ENCODE data around the gene TPO. TPM values are rescaled to one million over a fixed set of nuclear protein-coding genes. Genes with fewer than 3 reads are reported as not detected.

Gene TPO
- total RNA-seq, 1 experiment from 2014 or later, result not detected

DNA sequence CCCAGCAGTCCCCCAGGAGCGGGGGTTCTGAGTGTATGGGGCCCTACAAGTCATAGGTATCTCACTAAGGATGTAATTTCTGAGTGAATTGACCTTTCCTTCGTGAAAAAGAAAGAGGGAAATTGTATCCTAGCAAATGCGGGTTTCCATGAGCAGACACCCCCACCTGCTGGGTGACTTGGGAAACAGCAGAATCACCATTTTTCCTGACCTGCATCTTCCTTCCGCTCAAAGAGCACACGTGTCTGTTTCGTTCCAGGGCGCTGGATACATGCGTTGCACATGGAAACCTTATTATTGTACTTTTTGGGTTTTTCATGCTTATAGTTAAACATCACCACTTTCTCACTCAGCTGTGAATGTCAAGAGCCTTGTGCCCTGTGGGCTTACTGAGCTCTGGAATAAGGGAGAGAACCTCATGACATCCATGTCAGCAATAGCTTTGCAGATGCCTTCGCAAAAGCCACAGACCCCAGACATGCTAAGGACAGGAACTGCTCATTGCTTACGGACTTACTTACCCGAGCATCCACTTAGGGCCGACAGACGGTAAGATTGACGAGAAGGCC lies 132.8 kb downstream of the TPO start:
- Histone ChIP-seq H3K4me1 (ENCODE audit: control insufficient read depth, insufficient read depth, low read length) (peaks cover 17% of the 10 kb centered on the region), H3K27ac (ENCODE audit: low read length) (peak overlapping the region; percentile 69), H3K27me3 (ENCODE audit: control insufficient read depth, insufficient read depth, low read length) (no peaks in the 10 kb centered on the region), H3K36me3 (ENCODE audit: control insufficient read depth, insufficient read depth, low read length) (no peaks in the 10 kb centered on the region), H3K4me3 (ENCODE audit: low read depth in 2 of 2, low read length in 2 of 2) (no peak overlapping the region), H3K9me3 (ENCODE audit: control insufficient read depth, insufficient read depth, low read depth, low read length) (no peaks in the 10 kb centered on the region)
- ATAC-seq, result no peak; the same call in 1 of the 2 replicates
- TF ChIP-seq, protein P1, sequence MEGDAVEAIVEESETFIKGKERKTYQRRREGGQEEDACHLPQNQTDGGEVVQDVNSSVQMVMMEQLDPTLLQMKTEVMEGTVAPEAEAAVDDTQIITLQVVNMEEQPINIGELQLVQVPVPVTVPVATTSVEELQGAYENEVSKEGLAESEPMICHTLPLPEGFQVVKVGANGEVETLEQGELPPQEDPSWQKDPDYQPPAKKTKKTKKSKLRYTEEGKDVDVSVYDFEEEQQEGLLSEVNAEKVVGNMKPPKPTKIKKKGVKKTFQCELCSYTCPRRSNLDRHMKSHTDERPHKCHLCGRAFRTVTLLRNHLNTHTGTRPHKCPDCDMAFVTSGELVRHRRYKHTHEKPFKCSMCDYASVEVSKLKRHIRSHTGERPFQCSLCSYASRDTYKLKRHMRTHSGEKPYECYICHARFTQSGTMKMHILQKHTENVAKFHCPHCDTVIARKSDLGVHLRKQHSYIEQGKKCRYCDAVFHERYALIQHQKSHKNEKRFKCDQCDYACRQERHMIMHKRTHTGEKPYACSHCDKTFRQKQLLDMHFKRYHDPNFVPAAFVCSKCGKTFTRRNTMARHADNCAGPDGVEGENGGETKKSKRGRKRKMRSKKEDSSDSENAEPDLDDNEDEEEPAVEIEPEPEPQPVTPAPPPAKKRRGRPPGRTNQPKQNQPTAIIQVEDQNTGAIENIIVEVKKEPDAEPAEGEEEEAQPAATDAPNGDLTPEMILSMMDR (IDR thresholded peaks at IDR 0.05), result peak; percentile 89
- no peak for TF ChIP-seq TCF7L2 (IDR thresholded peaks at IDR 0.05; ENCODE audit: low read depth, low read length)
- POLR2A ChIA-PET, result interaction anchor here (0.6 kb wide), 2 partner anchors 27 to 524 kb away, joined by 3 read pairs; no protein-coding TSS in a partner anchor
- no TSS peak for BruUV-seq (replicated peaks)
- in situ Hi-C loops (cut with HindIII; ENCODE audit: low pct_unique_long_range_greater_than_20kb, low sequenced_read_pairs) (no loop called here), intact Hi-C loops (cut with micrococcal nuclease; ENCODE audit: unreplicated experiment) (loop anchor here (5.0 kb wide), 1 partner anchor 1019 kb away; no protein-coding TSS in a partner anchor)
- no peak for DNase-seq (ENCODE audit: low read depth, low spot score)
- CTCF ChIA-PET, result interaction anchor here (0.9 kb wide), 1 partner anchor 235 kb away, joined by 3 read pairs; no protein-coding TSS in a partner anchor

DNA sequence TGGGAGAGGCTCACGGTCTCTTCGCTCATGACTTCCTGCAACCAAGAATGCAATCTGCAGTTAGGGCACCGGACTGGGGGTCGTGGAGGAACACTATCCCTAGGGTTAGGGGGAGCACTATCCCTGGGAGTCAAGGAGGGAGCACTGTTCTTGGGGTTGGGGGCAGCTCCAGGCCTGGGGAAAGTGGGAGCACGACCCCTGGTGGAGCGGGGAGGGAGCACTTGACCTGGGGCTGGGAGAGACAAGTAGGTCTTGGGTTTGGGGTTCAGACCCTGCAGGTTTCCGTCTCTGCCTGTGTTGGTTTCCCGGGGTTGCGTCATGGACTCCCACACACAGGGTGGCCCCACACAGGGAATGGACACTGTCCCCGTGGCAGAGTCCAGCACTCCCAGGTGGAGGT lies 133.6 kb downstream of the TPO start:
- no peaks in the 10 kb centered on the region for H3K9me3 ChIP-seq (ENCODE audit: control insufficient read depth, insufficient read depth, low read depth, low read length)
- ChIA-PET POLR2A (no interaction called here), CTCF (no interaction called here)
- intact Hi-C loops (cut with micrococcal nuclease; ENCODE audit: unreplicated experiment) (loop anchor here (5.0 kb wide), 1 partner anchor 1020 kb away; no protein-coding TSS in a partner anchor), in situ Hi-C loops (cut with HindIII; ENCODE audit: low pct_unique_long_range_greater_than_20kb, low sequenced_read_pairs) (no loop called here)
- ATAC-seq (no peak), DNase-seq (ENCODE audit: low read depth, low spot score) (no peak)
- H3K36me3 ChIP-seq (ENCODE audit: control insufficient read depth, insufficient read depth, low read length), result no peaks in the 10 kb centered on the region
- H3K27ac ChIP-seq (ENCODE audit: low read length), result peak overlapping the region; percentile 54
- H3K4me3 ChIP-seq (ENCODE audit: low read depth in 2 of 2, low read length in 2 of 2), result no peak overlapping the region
- no TSS peak for BruUV-seq (replicated peaks)
- H3K27me3 ChIP-seq (ENCODE audit: control insufficient read depth, insufficient read depth, low read length), result no peaks in the 10 kb centered on the region
- peaks cover 17% of the 10 kb centered on the region for H3K4me1 ChIP-seq (ENCODE audit: control insufficient read depth, insufficient read depth, low read length)
- TF ChIP-seq SIN3A (IDR thresholded peaks at IDR 0.05; ENCODE audit: borderline replicate concordance, insufficient read depth, low read depth, low read length) (no peak), POLR2AphosphoS5 (IDR thresholded peaks at IDR 0.05; ENCODE audit: low read depth, low read length) (no peak), TCF7L2 (IDR thresholded peaks at IDR 0.05; ENCODE audit: low read depth, low read length) (no peak)
- TF ChIP-seq, protein P2, sequence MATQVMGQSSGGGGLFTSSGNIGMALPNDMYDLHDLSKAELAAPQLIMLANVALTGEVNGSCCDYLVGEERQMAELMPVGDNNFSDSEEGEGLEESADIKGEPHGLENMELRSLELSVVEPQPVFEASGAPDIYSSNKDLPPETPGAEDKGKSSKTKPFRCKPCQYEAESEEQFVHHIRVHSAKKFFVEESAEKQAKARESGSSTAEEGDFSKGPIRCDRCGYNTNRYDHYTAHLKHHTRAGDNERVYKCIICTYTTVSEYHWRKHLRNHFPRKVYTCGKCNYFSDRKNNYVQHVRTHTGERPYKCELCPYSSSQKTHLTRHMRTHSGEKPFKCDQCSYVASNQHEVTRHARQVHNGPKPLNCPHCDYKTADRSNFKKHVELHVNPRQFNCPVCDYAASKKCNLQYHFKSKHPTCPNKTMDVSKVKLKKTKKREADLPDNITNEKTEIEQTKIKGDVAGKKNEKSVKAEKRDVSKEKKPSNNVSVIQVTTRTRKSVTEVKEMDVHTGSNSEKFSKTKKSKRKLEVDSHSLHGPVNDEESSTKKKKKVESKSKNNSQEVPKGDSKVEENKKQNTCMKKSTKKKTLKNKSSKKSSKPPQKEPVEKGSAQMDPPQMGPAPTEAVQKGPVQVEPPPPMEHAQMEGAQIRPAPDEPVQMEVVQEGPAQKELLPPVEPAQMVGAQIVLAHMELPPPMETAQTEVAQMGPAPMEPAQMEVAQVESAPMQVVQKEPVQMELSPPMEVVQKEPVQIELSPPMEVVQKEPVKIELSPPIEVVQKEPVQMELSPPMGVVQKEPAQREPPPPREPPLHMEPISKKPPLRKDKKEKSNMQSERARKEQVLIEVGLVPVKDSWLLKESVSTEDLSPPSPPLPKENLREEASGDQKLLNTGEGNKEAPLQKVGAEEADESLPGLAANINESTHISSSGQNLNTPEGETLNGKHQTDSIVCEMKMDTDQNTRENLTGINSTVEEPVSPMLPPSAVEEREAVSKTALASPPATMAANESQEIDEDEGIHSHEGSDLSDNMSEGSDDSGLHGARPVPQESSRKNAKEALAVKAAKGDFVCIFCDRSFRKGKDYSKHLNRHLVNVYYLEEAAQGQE (IDR thresholded peaks at IDR 0.05; ENCODE audit: insufficient read depth in 1 of 2, low read depth in 2 of 2, low read length in 1 of 2), result no peak
- TF ChIP-seq, protein P1 (IDR thresholded peaks at IDR 0.05), result peak; percentile 34

All from Panc1 (cell line).